Fibroblast of peridontal ligament (primary cell): ENCODE results near the gene ANKS3.

Experiments used
- DNase-seq: peaks from one replicate; pipeline ENCODE4 v3.0.0-alpha.2; 2010; ENCODE audit errors: extremely low read depth

ANKS3 gene

GRCh38 chr16:4696905-4697847, 36.9 kb downstream of the ANKS3 start:
- no peak for DNase-seq

GRCh38 chr16:4696172-4696904, 37.7 kb downstream of the ANKS3 start:
- DNase-seq, result peak; percentile 14

- DNase-seq, result peak; percentile 6
Measured at GRCh38 chr16:4695473-4696171, 38.4 kb downstream of the ANKS3 start.

- peak; percentile 12 for DNase-seq
Measured at GRCh38 chr16:4694642-4695451, 39.2 kb downstream of the ANKS3 start.

- peak; percentile 47 for DNase-seq
Measured at GRCh38 chr16:4693956-4694641, 40.0 kb downstream of the ANKS3 start.

- DNase-seq, result peak; percentile 84
Measured at GRCh38 chr16:4693296-4693955, 40.6 kb downstream of the ANKS3 start, which contains the start of gene NUDT16L1. Gene NUDT16L1 (plus strand): TSS chr16:4693562. CDS start chr16:4693727, 165 bp downstream.

GRCh38 chr16:4692460-4693295, 41.4 kb downstream of the ANKS3 start:
- DNase-seq, result no peak

- DNase-seq, result no peak
Measured at GRCh38 chr16:4691666-4692412, 42.2 kb downstream of the ANKS3 start.

GRCh38 chr16:4690946-4691665, 43.0 kb downstream of the ANKS3 start:
- DNase-seq, result no peak

GRCh38 chr16:4689864-4690704, 44.0 kb downstream of the ANKS3 start:
- DNase-seq, result no peak

GRCh38 chr16:4689091-4689671, 44.9 kb downstream of the ANKS3 start:
- DNase-seq, result no peak

- no peak for DNase-seq
Measured at GRCh38 chr16:4688674-4689045, 45.4 kb downstream of the ANKS3 start.

- no peak for DNase-seq
Measured at GRCh38 chr16:4687946-4688673, 46.0 kb downstream of the ANKS3 start.

- no peak for DNase-seq
Measured at GRCh38 chr16:4687416-4687815, 46.7 kb downstream of the ANKS3 start.

GRCh38 chr16:4686497-4687210, 47.4 kb downstream of the ANKS3 start:
- no peak for DNase-seq
